ENCODE data around the gene RPTOR.
A peak's percentile ranks its signal among the peaks of the same experiment; 100 is the strongest.

Gene RPTOR

DNA sequence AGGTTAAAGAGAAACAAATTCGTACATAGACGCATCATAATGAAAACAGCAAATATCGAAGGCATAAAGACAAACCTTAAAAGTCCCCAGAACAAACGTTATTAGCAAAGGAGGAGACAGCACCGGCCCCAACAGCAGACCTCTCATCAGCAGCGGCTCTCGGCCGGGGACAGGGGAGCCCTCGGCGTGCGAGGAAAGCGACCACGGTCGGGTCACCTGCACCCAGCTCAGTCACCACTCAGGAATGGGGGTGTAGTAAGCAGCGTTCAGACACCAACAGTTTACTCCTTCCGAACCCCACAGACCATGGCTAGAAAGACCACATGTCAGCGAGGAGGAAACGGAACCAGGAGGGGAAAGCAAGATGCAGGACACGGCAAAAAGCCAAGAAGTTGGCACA, 337.7 kb downstream of the RPTOR start:
- DNase-seq (ENCODE audit: low read depth in 4 of 4, low spot score in 1 of 4) = no peak

DNA sequence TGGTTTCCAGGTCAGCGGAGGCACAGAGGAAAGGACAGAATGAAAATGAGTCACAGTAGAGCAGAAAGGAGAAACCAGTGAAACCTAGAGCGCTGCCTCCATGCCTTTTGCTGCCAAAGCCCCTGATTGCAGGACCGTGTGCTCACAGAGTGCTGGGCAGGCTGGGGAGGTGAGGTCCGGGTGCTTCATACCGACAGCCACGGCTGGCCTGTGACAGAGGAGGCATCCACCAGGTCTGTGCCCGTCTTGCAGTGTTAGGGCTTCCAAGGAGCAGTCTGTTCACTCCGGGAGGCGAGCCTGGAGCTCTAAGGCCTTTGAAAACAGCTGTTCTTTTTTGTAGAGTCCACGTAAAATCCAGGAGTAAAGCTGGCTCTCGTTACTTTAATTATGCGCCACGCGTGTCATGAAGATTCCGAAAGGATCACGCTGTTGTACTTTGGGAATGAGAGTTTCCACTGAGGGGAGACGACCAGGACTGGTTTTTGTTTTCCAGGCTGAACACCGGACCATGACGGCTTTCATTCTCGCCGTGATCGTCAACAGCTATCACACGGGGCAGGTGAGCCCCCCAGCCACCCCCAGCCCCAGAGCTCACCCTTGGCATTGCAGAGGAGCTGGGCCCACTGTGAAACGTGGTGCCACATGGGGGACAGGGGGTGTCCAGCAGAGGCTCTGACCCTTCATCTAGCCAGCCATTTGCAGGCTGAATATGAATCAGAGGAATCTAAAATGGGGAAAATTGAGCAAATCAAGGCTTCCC, 338.5 kb downstream of the RPTOR start:
- no peak for DNase-seq (ENCODE audit: low read depth in 4 of 4, low spot score in 1 of 4)

DNA sequence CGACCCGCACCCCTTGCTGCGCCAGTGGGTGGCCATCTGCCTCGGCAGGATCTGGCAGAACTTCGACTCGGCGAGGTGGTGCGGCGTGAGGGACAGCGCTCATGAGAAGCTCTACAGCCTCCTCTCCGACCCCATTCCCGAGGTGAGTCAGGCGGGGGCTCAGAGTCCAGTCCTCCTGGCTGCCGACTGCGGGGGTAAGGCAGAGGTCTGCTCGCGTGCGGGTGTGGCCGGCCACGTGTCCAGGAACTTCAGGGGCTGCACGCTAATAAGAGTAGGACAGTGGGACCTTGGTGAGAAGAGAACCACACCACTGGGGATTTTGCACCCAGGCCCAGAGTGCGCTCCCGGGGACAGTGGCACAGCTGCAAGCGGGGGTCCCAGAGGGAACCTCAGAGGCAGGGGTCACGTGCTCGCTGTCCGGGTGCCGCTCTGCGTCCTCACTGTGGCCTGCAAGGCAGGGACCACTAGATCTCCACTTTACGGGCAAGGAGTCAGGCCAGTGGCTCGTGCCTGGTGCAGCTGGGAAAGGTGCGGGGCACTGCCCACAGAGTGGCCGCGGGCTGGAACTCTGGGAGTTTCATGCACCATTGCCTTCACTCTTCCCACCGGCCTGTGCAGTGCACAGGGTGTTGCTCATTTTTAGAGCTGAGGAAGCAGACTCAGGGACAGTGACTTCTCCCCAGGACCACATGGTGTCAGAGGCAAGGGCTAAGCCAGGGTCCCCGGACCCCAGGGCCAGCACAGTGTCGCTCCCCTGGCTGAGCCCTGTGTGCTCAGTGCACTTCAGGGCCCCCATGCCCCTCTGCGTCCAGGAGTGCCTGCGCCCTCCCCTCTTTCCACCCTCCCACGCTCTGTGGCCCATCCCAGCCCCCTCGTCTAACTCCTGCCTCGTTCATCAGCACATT, 339.4 kb downstream of the RPTOR start:
- no peak for DNase-seq (ENCODE audit: low read depth in 4 of 4, low spot score in 1 of 4)

DNA sequence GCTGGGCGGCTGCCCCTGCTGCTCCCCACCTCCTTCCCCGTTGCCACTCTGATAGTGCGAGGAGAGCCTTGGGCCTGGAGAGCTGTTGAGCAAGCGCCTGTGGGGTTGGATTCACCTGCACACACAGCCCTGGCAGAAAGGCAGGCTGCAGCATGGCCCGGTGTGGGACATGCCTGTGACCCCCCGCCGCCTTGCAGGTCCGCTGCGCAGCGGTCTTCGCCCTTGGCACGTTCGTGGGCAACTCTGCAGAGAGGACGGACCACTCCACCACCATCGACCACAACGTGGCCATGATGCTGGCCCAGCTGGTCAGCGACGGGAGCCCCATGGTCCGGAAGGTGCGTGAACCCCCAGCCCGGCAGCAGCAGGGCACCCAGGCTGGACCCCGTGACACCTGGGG, 340.2 kb downstream of the RPTOR start:
- no peak for DNase-seq (ENCODE audit: low read depth in 4 of 4, low spot score in 1 of 4)

DNA sequence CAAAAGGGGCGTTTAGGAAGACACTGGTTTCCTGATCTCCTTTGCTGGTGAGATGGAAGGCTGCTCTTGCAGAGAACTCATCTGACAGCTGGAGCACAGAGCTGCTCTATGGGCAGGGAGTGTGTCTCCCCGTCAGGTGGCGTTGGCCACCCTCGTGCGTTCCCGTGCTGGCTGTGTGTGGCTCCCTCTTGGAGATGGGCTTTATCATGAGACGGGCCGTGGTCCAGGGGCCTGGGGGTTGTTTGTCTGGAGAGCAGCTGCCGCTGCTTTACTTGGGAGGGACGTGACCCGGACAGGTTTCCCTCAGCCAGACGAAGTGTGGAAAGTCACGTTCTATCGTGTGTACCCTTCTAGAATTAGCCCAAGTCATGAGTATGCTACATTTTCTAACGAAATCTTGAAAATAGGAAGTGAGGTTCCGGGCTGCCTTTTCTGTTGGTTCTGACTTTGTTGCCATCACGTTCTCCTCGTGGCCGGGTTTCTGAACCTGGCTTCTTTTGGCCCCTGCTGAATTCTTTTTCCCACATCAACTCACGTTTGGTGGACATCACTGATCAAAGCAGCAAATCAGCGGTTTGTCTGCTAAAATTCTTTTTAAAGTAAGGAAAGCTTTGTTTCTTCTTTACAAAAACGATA, 341.4 kb downstream of the RPTOR start:
- no peak for DNase-seq (ENCODE audit: low read depth in 4 of 4, low spot score in 1 of 4)

DNA sequence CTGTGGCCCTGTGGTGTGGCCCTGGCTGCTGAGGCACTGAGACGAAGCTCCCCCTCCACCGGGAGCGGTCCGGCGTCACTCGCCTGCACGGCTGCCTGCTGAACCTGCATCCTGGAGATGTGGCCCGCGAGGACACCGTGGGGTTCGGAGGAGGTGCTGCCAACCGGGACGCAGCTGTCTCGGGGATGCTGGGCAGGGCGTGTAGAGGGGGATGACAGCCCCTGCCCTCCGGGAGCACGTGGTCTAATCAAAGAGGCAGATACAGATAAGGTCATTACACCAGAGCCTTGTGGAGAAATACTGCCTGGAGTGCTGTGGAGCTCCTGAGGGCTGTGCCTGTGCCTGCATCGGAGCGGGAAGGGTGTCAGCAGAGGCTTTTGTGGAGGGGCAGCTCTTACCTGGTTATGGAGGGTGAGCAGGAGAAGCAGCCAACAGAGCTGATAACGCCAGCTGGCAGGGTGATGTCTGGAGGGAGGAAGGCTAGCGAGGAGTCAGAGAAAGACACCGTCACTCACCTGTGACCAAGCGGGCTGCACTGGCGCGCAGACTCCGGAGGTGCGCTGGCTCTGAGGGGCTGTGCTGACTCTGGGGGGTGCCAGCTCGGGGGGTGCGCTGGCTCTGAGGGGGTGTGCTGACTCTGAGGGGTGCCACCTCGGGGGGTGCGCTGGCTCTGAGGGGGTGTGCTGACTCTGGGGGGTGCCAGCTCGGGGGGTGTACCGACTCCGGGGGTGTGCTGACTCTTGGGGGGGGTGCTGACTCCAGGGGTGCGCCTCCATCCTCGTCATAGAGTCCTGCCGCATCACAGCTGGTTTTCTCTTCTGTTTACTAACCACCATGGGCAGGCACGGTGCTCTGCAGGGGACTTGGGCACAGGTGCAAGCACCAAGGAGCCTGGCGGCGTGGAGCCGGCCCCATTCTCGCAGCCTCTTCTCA, 342.3 kb downstream of the RPTOR start:
- no peak for DNase-seq (ENCODE audit: low read depth in 4 of 4, low spot score in 1 of 4)

DNA sequence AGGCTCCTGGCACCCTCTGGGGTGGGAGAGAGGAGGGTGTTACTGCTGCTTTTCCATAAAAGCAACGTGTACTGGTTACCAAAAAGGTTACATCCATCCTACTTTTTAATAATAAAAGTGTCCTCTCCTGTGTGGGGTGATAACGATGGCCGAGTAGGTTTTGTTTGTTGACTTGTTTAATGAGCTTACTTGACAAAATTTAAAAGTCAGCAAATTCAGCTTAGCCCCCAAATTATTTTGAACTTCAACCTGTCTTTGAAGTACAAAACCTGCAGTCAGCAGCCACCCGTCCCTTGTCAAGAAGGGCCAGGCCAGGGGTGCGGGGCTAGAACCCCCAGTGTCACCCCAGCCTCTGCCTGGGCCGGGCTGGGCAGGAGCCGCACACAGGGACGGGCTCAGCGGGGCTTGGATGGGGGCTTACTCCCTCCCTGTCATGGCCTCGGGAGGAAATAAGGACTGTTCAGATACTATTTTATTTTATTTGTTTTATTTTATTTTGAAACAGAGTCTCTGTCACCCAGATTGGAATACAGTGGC, 343.1 kb downstream of the RPTOR start:
- no peak for DNase-seq (ENCODE audit: low read depth in 4 of 4, low spot score in 1 of 4)

DNA sequence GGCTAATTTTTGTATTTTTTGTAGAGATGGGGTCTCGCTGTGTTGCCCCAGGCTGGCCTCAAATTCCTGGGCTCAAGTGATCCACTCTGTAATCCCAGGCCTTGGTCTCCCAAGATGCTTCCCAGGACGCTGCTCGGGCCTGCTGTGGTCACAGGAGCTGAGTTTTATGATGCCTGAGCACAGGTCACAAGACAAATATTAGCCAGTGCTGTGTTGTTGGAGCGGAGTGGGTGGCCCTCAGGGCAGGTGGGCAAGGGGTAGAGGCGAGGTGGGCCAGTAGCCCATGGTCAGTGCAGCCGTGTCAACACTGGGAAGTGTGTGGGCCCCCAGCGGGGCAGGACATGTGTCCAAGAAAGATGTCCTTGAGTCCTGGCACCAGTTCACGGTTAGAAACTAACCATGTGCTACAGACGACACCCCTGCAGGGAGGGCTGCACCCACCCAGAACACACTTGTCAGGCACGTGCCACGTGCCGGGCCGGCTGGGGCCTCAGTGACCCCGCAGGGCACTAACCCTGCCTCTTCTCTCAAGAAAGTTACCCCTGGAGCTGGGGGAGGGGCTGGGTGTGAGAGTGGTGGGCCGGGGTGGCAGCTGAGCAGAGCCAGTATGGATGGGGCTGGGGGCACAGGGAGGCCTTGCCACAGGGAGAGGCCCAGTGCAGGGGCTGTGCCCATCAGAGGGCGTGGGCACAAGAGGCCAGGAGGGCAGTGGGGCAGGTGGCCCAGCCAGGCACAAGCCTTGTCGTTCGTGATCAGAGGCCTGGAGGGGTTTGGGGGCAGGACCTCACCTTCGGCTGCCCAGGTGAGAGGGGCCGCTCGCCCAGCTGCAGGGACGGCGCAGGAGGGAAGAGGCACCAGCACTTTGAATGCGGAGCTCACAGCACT, 343.9 kb downstream of the RPTOR start:
- no peak for DNase-seq (ENCODE audit: low read depth in 4 of 4, low spot score in 1 of 4)

DNA sequence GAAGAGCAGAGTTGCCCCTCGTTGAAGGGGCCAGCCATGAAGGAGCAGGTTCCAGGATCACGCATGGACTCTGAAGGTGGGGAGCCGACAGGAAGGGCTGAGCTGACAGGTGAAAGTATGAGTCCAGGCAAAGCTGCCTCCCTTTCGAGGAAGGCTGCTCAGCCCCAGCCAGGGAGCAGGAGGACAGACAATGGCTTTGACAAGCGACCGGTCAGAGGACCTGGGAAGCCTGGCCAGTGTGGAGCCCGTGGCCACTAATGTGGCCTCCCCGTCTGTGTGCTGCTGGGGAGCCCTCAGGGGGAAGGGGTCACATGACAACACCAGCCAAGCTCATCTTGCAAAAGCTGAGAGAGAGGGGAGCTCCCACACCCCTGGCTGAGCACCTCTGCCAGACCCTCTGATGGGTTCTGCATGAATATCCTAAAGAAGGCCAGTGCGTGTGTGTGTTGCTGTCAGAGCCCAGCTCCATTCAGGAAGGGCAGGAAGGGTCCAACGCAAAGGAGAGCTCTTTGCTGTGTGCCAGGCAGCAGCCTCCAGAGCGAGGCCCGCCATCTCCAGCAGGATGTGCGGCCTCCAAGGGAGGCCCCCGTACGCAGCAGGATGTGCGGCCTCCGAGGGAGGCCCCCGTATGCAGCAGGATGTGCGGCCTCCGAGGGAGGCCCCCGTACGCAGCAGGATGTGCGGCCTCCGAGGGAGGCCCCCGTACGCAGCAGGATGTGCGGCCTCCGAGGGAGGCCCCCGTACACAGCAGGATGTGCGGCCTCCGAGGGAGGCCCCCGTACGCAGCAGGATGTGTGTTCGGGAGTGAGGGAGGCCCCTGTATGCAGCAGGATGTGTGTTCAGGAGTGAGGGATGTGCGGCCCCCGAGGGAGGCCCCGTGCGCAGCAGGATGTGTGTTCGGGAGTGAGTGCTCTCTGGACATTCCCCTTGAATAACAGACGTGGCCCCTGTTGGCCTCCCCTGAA, 344.9 kb downstream of the RPTOR start:
- no peak for DNase-seq (ENCODE audit: low read depth in 4 of 4, low spot score in 1 of 4)

DNA sequence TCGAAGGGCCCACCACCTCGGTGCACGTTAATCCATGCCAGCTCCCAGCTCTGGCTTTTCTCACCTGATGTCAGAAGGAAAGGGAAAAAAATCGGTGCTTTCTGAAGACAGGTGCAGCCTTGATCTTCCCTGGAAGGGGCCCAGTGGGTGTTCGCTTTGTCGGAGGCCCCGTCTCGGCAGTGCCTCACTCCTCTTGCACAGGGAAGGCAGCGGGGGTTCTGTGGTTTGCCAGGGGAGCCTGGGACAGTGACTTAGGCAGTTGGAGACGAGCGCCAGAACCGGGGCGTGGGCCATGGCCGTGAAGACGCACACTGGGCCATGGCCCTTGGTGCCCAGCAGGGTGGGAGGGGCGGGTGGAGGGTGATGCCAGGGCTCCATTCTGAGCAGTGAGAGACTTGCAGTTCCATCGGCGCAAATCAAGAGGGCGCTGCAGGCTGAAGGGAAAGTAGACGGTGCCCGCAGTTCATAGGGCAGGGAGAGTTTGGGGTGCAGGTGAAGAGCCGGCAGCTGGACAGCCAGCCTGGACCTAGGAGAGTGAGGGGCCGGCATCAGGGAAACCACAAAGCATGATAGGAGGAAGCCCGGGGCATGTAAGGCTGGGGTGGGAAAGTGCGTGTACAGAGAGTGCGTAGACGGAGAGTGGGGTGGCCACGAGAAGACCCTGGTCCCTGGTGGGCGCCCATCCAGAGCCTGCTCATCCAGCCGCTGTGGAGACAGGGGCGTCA, 345.7 kb downstream of the RPTOR start:
- no peak for DNase-seq (ENCODE audit: low read depth in 4 of 4, low spot score in 1 of 4)

DNA sequence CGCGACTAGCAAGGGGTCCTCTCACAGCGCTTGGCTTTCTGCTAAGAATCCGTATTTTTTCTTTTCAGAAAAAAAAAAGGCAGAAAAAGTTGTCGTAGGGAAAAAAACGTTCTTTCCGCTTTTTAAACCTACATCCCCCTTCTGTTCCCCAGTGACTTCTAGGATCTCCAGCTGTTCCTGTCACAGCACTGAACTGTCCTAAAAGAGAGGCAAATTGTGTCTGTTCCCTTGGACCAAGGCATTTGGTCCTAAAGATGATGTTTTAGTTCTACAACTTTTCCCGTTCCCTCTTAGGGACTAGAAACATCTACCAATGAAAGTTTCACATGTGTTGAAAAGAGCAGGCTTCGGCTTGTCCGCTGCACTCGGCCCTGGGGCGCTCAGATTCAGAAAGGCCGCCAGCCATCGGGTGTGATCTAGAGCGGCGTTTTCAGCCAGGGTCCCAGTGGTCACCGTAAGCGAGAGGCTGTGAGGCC, 346.3 kb downstream of the RPTOR start:
- DNase-seq (ENCODE audit: low read depth in 4 of 4, low spot score in 1 of 4) = no peak

DNA sequence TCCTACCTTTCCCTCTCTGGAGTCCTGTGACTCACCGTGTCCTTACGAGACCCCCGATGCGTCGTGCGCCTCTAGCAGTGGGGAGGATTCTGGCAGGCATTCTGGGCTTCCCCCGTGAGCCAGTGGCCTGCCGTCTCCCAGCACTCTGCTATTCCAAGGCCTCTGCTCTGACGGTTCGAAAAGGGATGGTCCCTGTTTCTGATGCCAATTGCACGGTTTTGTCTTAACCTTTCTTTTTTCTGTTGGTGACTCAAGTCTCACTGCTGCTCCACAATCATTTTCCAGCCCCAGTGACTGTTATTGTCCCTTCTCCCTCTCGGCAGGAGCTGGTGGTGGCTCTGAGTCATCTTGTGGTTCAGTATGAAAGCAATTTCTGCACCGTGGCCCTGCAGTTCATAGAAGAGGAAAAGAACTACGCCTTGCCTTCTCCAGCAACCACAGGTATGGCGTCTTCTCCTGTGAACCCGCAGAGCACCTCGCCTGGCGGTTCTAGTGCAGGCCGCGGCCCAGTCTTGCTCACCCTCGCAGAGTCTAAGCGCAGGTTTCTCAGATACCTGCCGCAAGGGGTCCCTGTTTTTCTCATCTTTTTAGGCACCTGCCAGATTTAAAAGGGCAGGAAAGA, 346.9 kb downstream of the RPTOR start:
- peak; percentile 40 to 73 (median 52) for DNase-seq (ENCODE audit: low read depth in 4 of 4, low spot score in 1 of 4)

DNA sequence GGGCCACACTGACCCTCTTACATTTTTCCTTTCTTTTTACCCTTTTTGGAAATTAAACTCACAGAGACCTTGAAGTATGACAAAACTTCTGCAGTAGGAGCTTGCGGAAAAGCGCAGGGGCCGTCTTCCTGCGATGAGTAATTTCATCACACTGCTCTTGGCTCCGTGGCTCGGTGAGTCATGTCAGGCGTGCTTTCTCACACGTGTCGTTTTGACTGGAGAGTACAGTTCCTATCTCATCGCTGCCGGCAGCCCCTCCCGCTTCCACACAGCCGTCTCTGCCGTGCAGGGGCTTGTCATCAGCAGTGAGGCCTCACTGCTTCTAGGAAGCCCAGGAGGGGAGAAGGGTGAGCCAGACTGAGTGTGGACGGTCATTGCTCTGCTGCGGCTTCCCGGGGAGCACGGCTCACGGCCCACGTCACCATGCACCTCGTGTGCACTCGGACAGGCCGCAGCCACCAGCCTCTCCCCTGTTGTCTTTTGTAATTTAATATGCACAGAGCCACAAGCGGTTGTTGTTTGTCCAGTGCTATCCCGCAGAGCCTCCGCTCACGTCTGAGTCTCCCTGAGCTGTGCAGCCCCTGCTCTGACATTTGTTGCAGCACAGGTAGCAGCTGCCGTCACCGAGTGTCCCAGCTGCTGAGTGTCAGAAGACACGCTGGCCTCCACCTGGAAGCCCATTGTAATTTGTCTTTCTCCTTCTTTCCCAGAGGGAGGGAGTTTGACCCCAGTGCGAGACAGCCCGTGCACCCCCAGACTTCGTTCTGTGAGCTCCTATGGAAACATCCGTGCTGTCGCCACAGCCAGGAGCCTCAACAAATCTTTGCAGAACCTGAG, 347.6 kb downstream of the RPTOR start:
- peak; percentile 53 to 94 (median 80) for DNase-seq (ENCODE audit: low read depth in 4 of 4, low spot score in 1 of 4)

DNA sequence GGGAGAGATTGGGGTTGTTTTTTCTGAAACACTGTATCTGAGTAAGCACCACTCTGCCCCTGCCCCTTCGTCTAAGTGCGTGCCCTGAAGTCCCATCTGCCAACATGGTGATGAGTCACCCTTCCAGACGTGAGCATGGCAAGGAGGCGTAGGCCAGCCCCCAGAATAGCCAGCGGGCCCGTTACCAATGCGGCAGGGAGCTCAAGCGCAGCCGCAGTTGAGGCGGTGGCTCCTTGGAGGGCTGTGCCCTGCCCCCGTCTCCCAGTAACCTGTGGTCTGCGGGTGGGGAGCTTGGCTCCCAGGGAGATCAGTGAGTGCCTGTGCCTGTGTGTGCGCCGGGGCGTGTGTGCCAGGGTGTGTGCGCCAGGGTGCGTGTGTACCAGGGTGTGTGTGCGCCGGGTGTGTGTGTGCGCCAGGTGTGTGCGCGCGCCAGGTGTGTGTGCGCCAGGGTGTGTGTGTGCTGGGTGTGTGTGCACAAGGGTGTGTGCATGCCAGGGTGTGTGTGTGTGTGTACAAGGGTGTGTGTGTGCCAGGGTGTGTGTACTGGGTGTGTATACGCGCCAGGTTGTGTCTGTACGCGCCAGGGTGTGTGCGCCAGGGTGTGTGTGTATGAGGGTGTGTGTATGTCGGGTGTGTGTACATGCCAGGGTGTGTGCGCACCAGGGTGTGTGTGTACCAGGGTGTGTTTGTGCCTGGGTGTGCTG, 348.4 kb downstream of the RPTOR start:
- DNase-seq (ENCODE audit: low read depth in 4 of 4, low spot score in 1 of 4) = no peak

DNA sequence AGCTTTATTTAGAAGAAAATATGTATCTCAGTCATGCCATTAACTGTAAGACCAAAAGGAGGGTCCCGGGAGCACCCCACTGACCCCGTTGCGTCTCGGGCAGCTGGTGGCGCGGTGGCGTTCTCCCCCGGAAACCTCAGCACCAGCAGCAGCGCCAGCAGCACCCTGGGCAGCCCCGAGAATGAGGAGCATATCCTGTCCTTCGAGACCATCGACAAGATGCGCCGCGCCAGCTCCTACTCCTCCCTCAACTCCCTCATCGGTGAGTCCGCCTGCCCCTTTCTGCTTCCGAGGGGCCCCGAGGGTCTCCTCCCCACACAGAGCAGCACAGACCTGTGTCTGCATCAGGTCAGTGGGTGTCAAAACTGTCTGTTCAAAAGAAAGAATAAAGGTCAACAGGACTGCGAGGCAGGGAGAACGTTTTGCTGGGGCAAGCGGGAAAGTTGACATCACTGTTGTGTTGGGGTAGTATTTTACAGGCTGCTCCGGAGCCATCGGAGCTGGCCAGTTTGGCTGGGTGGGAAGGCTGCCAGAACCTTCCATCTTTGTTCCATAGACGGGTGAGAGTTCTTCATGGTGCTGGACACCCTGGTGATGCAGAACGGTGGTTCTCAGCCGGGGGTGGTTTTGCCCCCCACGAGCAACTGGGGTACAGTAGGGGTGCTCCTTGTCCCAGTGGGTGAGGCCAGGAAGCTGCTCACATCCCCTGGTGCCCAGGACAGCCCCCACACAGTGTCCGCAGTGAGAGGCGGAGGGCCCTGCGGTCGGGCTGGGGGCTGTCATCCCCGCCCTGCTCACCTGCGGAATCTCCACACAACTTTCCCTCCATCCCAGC, 349.2 kb downstream of the RPTOR start:
- no peak for DNase-seq (ENCODE audit: low read depth in 4 of 4, low spot score in 1 of 4)

All from stimulated activated CD4-positive, alpha-beta T cell treated with anti-CD3 and anti-CD28 coated beads, Interleukin-1b, Interleukin-23, amount 100 ng/mL, for 24 hours (primary cell).